ENCODE data around the gene ARHGAP44. TPM values are rescaled to one million over a fixed set of nuclear protein-coding genes. Genes with fewer than 3 reads are reported as not detected.
A peak's percentile ranks its signal among the peaks of the same experiment; 100 is the strongest.

Gene ARHGAP44
- total and polyA plus RNA-seq, 7 experiments from 2014 or later: 0.09 TPM; not detected in 5

DNA sequence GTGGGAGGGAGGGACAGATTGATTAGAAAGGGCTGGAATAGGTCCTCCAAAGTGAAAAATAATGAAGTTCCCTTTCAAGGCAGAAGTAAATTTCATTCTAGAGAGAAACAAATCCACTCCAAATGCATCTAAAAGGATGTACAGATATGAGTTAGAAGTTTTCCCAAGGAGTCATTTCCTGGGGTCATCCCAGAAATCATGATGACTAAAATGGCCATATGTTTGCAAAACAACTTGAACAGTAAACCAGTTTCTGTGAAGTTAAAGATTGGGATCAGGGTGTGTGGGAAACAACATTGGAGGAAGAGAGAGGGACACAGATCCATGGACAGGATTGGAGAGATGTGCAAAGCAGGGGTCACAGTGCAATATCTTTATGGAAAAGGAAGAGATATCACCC, 32.5 kb upstream of the ARHGAP44 start:
- POLR2A ChIA-PET: no interaction called here
- ATAC-seq (no peak), DNase-seq (no peak)
- no peak overlapping the region for H3K27ac Mint-ChIP-seq
- CTCF ChIA-PET: no interaction called here
- peaks cover 0 to 4% (median 0%) of the 10 kb centered on the region in 5 donors for H3K27me3 Mint-ChIP-seq
- Histone ChIP-seq H3K4me1 (ENCODE audit: control insufficient read depth in 2 of 2, insufficient read depth in 2 of 2, low read length in 2 of 2) (no peaks in the 10 kb centered on the region), H3K9me3 (ENCODE audit: control insufficient read depth in 2 of 3, low read length in 3 of 3) (no peaks in the 10 kb centered on the region), H3K4me3 (ENCODE audit: low read length) (no peak overlapping the region), H3K27me3 (ENCODE audit: control insufficient read depth in 2 of 2, insufficient read depth in 2 of 2, low read length in 2 of 2) (no peaks in the 10 kb centered on the region), H3K36me3 (ENCODE audit: control insufficient read depth in 2 of 3, insufficient read depth in 3 of 3, low read length in 3 of 3) (no peaks in the 10 kb centered on the region), H3K27ac (ENCODE audit: low read depth, low read length) (no peak overlapping the region)
- H3K4me1 Mint-ChIP-seq: no peaks in the 10 kb centered on the region
- H3K9me3 Mint-ChIP-seq: peaks cover 0 to 10% (median 2%) of the 10 kb centered on the region in 11 donors
- intact Hi-C loops (cut with micrococcal nuclease): no loop called here
- H3K4me3 Mint-ChIP-seq: no peak overlapping the region
- peaks cover 0 to 3% (median 0%) of the 10 kb centered on the region in 5 donors for H3K36me3 Mint-ChIP-seq

DNA sequence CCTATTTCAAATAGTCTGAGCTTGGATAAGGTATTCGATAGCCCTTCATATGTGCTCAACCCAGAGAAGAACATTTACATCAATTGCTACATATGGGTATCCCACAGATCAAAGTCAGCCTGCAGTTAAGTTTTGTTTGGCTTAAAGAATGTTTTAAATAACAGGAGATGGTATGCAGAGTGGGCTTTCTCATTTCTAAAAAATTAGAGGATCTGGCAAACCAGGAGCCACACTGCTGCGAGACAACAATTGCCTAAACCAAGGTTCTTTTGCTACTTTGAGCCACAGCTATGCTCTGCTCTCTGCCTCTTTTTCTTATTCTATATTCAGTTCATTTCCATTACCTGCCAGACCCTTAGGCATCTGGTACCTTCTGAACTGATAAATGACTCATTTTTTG, 30.2 kb upstream of the ARHGAP44 start:
- Histone ChIP-seq H3K27me3 (ENCODE audit: control insufficient read depth in 2 of 2, insufficient read depth in 2 of 2, low read length in 2 of 2) (no peaks in the 10 kb centered on the region), H3K27ac (ENCODE audit: low read depth, low read length) (no peak overlapping the region), H3K4me3 (ENCODE audit: low read length) (no peak overlapping the region), H3K36me3 (ENCODE audit: control insufficient read depth in 2 of 3, insufficient read depth in 3 of 3, low read length in 3 of 3) (no peaks in the 10 kb centered on the region), H3K9me3 (ENCODE audit: control insufficient read depth in 2 of 3, low read length in 3 of 3) (no peaks in the 10 kb centered on the region), H3K4me1 (ENCODE audit: control insufficient read depth in 2 of 2, insufficient read depth in 2 of 2, low read length in 2 of 2) (no peaks in the 10 kb centered on the region)
- intact Hi-C loops (cut with micrococcal nuclease): no loop called here
- Mint-ChIP-seq H3K9me3 (peaks cover 0 to 14% (median 6%) of the 10 kb centered on the region in 11 donors), H3K36me3 (peaks cover 0 to 3% (median 0%) of the 10 kb centered on the region in 5 donors), H3K27ac (no peak overlapping the region), H3K4me1 (no peaks in the 10 kb centered on the region), H3K27me3 (peaks cover 0 to 9% (median 0%) of the 10 kb centered on the region in 5 donors), H3K4me3 (no peak overlapping the region)
- CTCF ChIA-PET: no interaction called here
- POLR2A ChIA-PET: no interaction called here
- ATAC-seq (no peak), DNase-seq (no peak)

DNA sequence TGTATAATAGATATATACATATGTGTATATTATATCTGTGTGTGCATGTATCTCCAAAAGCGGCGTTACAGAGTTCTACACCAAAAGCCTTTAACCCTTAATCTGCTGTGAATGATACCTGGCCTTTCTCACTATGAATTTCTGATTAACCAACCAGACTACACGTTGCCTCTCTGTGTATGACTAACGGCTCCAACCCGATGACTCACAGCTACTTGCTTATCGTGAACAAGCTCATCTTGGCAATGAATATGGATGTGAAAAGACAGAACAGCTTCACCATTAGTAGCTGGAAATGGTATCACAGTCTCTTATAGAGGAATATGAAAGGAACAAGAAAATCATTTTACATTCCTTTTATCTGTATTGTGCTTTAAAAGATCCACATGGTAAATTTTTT, 23.8 kb upstream of the ARHGAP44 start:
- ChIA-PET CTCF (no interaction called here), POLR2A (no interaction called here)
- Mint-ChIP-seq H3K4me3 (no peak overlapping the region), H3K27ac (no peak overlapping the region), H3K36me3 (peaks cover 0 to 3% (median 0%) of the 10 kb centered on the region in 5 donors), H3K4me1 (no peaks in the 10 kb centered on the region), H3K27me3 (peaks cover 0 to 9% (median 5%) of the 10 kb centered on the region in 5 donors), H3K9me3 (peaks cover 0 to 15% (median 6%) of the 10 kb centered on the region in 11 donors)
- H3K27me3 ChIP-seq (ENCODE audit: control insufficient read depth in 2 of 2, insufficient read depth in 2 of 2, low read length in 2 of 2): no peaks in the 10 kb centered on the region
- H3K36me3 ChIP-seq (ENCODE audit: control insufficient read depth in 2 of 3, insufficient read depth in 3 of 3, low read length in 3 of 3): no peaks in the 10 kb centered on the region
- H3K9me3 ChIP-seq (ENCODE audit: control insufficient read depth in 2 of 3, low read length in 3 of 3): no peaks in the 10 kb centered on the region
- H3K4me1 ChIP-seq (ENCODE audit: control insufficient read depth in 2 of 2, insufficient read depth in 2 of 2, low read length in 2 of 2): no peaks in the 10 kb centered on the region
- DNase-seq: no peak
- intact Hi-C loops (cut with micrococcal nuclease): no loop called here
- no peak overlapping the region for H3K27ac ChIP-seq (ENCODE audit: low read depth, low read length)
- no peak overlapping the region for H3K4me3 ChIP-seq (ENCODE audit: low read length)
- ATAC-seq: no peak

DNA sequence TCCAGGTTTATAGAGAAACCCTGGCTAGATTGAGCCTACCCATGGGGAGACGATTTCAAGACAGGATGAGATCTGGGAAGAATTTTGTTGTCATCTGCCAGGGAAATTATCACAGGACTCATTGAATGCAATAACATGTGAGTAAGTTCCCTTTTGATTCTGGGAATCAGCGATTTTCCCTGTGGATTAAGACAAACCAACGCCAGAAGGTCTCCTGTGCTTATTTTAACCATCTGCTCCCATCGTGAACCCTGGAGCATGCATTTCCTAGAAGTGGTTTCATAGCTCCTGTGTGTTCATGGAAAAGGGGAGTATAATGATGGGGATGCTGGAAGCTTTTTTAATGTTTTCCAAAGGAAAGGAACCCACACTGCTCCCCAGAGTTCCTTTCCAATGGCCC, 21.0 kb upstream of the ARHGAP44 start:
- ChIA-PET POLR2A (no interaction called here), CTCF (no interaction called here)
- no peak overlapping the region for H3K4me3 Mint-ChIP-seq
- H3K27me3 Mint-ChIP-seq: peaks cover 0 to 9% (median 3%) of the 10 kb centered on the region in 5 donors
- Histone ChIP-seq H3K4me3 (ENCODE audit: low read length) (no peak overlapping the region), H3K27ac (ENCODE audit: low read depth, low read length) (no peak overlapping the region), H3K36me3 (ENCODE audit: control insufficient read depth in 2 of 3, insufficient read depth in 3 of 3, low read length in 3 of 3) (no peaks in the 10 kb centered on the region), H3K27me3 (ENCODE audit: control insufficient read depth in 2 of 2, insufficient read depth in 2 of 2, low read length in 2 of 2) (no peaks in the 10 kb centered on the region), H3K4me1 (ENCODE audit: control insufficient read depth in 2 of 2, insufficient read depth in 2 of 2, low read length in 2 of 2) (no peaks in the 10 kb centered on the region), H3K9me3 (ENCODE audit: control insufficient read depth in 2 of 3, low read length in 3 of 3) (no peaks in the 10 kb centered on the region)
- H3K9me3 Mint-ChIP-seq: peaks cover 0 to 12% (median 4%) of the 10 kb centered on the region in 11 donors
- no peaks in the 10 kb centered on the region for H3K4me1 Mint-ChIP-seq
- no peak overlapping the region for H3K27ac Mint-ChIP-seq
- ATAC-seq (no peak), DNase-seq (no peak)
- H3K36me3 Mint-ChIP-seq: no peaks in the 10 kb centered on the region
- intact Hi-C loops (cut with micrococcal nuclease): no loop called here

DNA sequence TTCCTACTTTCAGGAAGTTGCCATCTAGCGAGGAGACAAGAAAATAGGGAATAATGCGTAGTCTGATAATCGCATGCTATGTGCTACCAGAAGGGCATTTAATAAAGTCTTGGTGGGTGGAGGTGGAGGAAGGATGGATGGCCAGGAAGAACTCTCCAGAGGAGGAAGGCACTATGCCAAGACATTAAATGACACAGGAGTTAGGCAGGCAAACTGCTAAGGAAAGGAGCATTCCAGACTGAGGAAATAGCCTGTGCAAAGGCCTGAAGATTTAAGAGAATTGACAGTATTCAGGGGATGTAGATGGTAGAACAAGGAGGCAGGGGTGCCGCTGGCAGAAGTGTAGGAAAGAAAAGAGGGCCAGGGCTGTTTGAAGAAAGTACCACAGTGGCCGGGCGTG, 19.3 kb upstream of the ARHGAP44 start:
- DNase-seq (no peak), ATAC-seq (no peak)
- no peaks in the 10 kb centered on the region for H3K9me3 ChIP-seq (ENCODE audit: control insufficient read depth in 2 of 3, low read length in 3 of 3)
- no peaks in the 10 kb centered on the region for H3K36me3 ChIP-seq (ENCODE audit: control insufficient read depth in 2 of 3, insufficient read depth in 3 of 3, low read length in 3 of 3)
- H3K27me3 ChIP-seq (ENCODE audit: control insufficient read depth in 2 of 2, insufficient read depth in 2 of 2, low read length in 2 of 2): no peaks in the 10 kb centered on the region
- intact Hi-C loops (cut with micrococcal nuclease): no loop called here
- CTCF ChIA-PET: no interaction called here
- Mint-ChIP-seq H3K36me3 (no peaks in the 10 kb centered on the region), H3K27ac (no peak overlapping the region), H3K4me1 (no peaks in the 10 kb centered on the region), H3K9me3 (peaks cover 0 to 10% (median 4%) of the 10 kb centered on the region in 11 donors), H3K27me3 (peaks cover 0 to 9% (median 3%) of the 10 kb centered on the region in 5 donors), H3K4me3 (no peak overlapping the region)
- no peak overlapping the region for H3K27ac ChIP-seq (ENCODE audit: low read depth, low read length)
- H3K4me1 ChIP-seq (ENCODE audit: control insufficient read depth in 2 of 2, insufficient read depth in 2 of 2, low read length in 2 of 2): no peaks in the 10 kb centered on the region
- no peak overlapping the region for H3K4me3 ChIP-seq (ENCODE audit: low read length)
- POLR2A ChIA-PET: no interaction called here

DNA sequence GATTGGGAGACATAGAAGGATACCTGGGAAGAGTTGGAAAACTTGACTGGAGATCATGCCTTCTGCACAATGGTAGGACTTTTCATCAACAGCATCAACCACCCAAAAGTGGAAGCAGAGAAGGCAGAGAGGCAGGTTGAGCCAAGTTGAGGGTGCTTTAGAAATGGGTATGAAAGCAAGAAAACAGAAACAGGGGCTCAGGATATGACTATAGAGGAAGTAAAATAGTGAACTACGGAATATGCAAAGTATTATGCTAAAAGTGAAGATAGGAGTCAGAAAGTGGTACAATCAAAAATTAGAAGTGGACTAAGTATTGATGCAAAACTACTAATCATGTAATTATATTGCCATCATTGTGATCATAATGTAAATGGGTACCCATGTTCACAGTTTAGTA, 16.1 kb upstream of the ARHGAP44 start:
- Histone ChIP-seq H3K27me3 (ENCODE audit: control insufficient read depth in 2 of 2, insufficient read depth in 2 of 2, low read length in 2 of 2) (no peaks in the 10 kb centered on the region), H3K27ac (ENCODE audit: low read depth, low read length) (no peak overlapping the region), H3K4me3 (ENCODE audit: low read length) (no peak overlapping the region), H3K9me3 (ENCODE audit: control insufficient read depth in 2 of 3, low read length in 3 of 3) (no peaks in the 10 kb centered on the region), H3K36me3 (ENCODE audit: control insufficient read depth in 2 of 3, insufficient read depth in 3 of 3, low read length in 3 of 3) (no peaks in the 10 kb centered on the region), H3K4me1 (ENCODE audit: control insufficient read depth in 2 of 2, insufficient read depth in 2 of 2, low read length in 2 of 2) (no peaks in the 10 kb centered on the region)
- Mint-ChIP-seq H3K9me3 (peaks cover 0 to 12% (median 4%) of the 10 kb centered on the region in 11 donors), H3K36me3 (no peaks in the 10 kb centered on the region), H3K4me1 (no peaks in the 10 kb centered on the region), H3K4me3 (no peak overlapping the region), H3K27ac (no peak overlapping the region), H3K27me3 (peaks cover 0 to 9% (median 3%) of the 10 kb centered on the region in 5 donors)
- intact Hi-C loops (cut with micrococcal nuclease): no loop called here
- ATAC-seq (no peak), DNase-seq (no peak)
- ChIA-PET POLR2A (no interaction called here), CTCF (no interaction called here)

DNA sequence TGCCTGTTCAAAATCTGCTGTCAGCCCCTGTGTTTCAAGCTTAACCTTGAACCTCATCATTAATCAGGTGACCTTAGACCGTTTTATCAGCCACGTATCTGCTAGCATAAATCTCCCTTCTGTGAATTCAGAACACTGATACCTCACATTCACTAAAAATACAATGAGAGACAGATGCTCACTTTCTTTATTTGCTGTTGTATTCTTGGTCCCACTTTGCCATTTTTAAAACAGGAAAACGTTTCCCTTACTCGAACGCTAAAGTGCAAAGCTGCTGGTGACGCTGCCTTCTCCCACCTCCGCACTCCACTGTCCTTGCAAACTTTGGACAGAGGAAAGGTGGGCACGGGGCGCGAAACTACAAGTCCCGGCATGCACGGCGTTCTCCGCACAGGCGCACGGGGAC, 220 bp upstream of the ARHGAP44 start:
- Histone ChIP-seq H3K27me3 (ENCODE audit: control insufficient read depth in 2 of 2, insufficient read depth in 2 of 2, low read length in 2 of 2) (no peaks in the 10 kb centered on the region), H3K4me3 (ENCODE audit: low read length) (no peak overlapping the region), H3K27ac (ENCODE audit: low read depth, low read length) (no peak overlapping the region), H3K9me3 (ENCODE audit: control insufficient read depth in 2 of 3, low read length in 3 of 3) (no peaks in the 10 kb centered on the region), H3K36me3 (ENCODE audit: control insufficient read depth in 2 of 3, insufficient read depth in 3 of 3, low read length in 3 of 3) (no peaks in the 10 kb centered on the region), H3K4me1 (ENCODE audit: control insufficient read depth in 2 of 2, insufficient read depth in 2 of 2, low read length in 2 of 2) (no peaks in the 10 kb centered on the region)
- ChIA-PET POLR2A (no interaction called here), CTCF (no interaction called here)
- ATAC-seq: no peak
- H3K27me3 Mint-ChIP-seq: peaks cover 28 to 62% (median 52%) of the 10 kb centered on the region in 5 donors
- no peak for DNase-seq
- H3K27ac Mint-ChIP-seq: no peak overlapping the region
- intact Hi-C loops (cut with micrococcal nuclease): no loop called here
- peak overlapping the region; percentile 15 to 62 (median 54) for H3K4me3 Mint-ChIP-seq
- H3K4me1 Mint-ChIP-seq: peaks cover 5 to 11% (median 7%) of the 10 kb centered on the region in 7 donors
- peaks cover 0 to 3% (median 0%) of the 10 kb centered on the region in 5 donors for H3K36me3 Mint-ChIP-seq
- H3K9me3 Mint-ChIP-seq: peaks cover 0 to 4% (median 0%) of the 10 kb centered on the region in 11 donors
